Measurements from ENCODE around the gene IP6K3.

Gene IP6K3

DNA sequence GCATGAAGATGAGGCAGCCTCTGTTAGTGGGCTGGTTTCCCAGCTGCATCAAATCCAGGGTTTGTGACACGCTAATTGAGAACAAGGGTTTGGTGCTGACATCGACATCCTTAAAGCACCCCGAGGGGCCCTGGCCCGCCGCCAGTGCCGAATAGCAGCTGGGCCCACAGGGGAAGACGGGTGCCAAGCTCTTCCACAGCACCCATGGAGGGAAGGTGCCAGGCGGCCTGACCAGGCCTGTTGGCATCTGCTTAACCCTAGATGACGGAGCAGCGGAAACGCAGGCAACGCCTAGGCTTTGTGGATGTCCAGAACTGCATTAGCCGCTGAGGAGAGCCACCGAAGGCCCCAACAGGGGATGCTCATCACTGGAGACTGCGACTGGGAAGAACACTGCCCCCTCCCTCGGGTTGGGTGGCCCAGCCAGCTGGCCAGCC lies 51.2 kb downstream of the IP6K3 start:
- DNase-seq (no peak), ATAC-seq (no peak)
- no peak overlapping the region for H3K4me3 Mint-ChIP-seq
- H3K36me3 Mint-ChIP-seq (ENCODE audit: low read depth) = peaks cover 52% of the 10 kb centered on the region
- H3K4me1 Mint-ChIP-seq = peaks cover 82% of the 10 kb centered on the region
- peak overlapping the region; percentile 92 for H3K27ac Mint-ChIP-seq
- no peaks in the 10 kb centered on the region for H3K27me3 Mint-ChIP-seq
- no peaks in the 10 kb centered on the region for H3K9me3 Mint-ChIP-seq

DNA sequence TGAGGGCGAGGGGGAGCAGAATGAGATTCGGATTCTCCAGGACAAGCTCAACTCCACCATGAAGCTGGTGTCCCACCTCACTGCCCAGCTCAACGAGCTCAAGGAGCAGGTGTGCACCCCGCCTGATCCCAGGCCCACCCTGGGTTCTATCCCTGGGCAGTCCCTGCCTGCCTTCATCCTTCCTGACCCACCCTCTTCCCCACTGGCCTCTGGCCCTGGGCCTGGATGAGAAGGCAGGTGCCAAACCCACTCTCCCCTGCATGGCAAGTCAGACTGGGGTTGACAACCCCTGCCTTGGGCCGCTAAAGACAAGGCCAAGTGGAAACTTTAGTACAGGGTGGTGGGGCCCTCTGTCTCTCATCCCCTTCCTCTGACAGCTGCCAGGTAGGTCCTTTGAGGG lies 51.7 kb downstream of the IP6K3 start:
- ATAC-seq (peak; percentile 3), DNase-seq (no peak)
- H3K4me1 Mint-ChIP-seq = peaks cover 77% of the 10 kb centered on the region
- H3K4me3 Mint-ChIP-seq = peak overlapping the region; percentile 56
- no peaks in the 10 kb centered on the region for H3K27me3 Mint-ChIP-seq
- peaks cover 48% of the 10 kb centered on the region for H3K36me3 Mint-ChIP-seq (ENCODE audit: low read depth)
- peak overlapping the region; percentile 92 for H3K27ac Mint-ChIP-seq
- H3K9me3 Mint-ChIP-seq = no peaks in the 10 kb centered on the region

- Mint-ChIP-seq H3K27me3 (no peaks in the 10 kb centered on the region), H3K9me3 (no peaks in the 10 kb centered on the region), H3K27ac (peak overlapping the region; percentile 92), H3K4me3 (peak overlapping the region; percentile 56), H3K36me3 (ENCODE audit: low read depth) (peaks cover 48% of the 10 kb centered on the region), H3K4me1 (peaks cover 76% of the 10 kb centered on the region)
- ATAC-seq (peak; percentile 84), DNase-seq (peak; percentile 71)
These were observed 52.2 kb downstream of the IP6K3 start for GRCh38 chr6:33694401-33694931.

DNA sequence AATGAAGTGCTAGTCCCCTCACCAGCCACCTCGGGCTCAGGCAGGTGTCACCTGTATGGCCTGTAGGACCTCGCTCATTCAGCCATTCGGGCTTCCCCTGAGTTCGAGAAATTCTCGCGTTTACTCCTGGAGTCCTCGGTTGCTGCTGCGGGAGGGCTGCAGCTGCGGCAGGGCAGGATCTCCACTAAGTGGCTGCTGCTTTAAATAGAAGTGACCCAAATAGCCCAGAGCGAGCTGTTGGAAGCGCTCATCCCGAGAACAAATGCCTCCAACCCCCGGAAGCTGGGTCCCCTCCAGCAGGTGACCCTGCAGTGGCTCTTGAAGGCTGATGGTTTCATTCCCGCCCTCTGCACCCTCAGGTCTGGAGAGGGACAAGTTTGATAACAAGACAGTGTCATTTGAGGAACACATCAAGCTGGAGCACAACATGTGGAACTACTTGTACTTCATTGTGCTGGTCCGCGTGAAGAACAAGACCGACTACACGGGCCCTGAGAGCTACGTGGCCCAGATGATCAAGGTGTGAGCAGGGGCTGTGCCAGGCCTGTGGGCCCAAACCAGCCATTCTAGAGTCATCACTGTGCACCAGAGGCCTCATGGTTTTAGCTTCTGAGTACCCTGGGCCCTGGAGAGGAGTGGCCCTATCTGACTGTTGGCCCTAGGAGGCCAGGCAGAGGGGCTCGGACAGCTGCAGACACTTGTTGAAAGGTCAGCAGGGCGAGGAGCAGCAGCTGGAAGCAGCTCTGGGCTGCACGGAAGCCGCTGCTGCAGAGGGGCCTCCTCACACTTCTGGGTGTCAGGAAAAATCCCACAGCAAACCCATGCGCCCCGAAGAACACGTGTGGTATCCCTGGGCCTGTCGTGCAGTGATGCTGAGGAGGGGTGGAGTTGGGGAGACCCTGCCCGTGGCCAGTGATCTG lies 53.3 kb downstream of the IP6K3 start:
- no peaks in the 10 kb centered on the region for H3K9me3 Mint-ChIP-seq
- H3K27me3 Mint-ChIP-seq = no peaks in the 10 kb centered on the region
- peak overlapping the region; percentile 92 for H3K27ac Mint-ChIP-seq
- peak overlapping the region; percentile 56 for H3K4me3 Mint-ChIP-seq
- DNase-seq (no peak), ATAC-seq (no peak)
- peaks cover 70% of the 10 kb centered on the region for H3K4me1 Mint-ChIP-seq
- peaks cover 50% of the 10 kb centered on the region for H3K36me3 Mint-ChIP-seq (ENCODE audit: low read depth)

GRCh38 chr6:33692760-33693158 lies 53.9 kb downstream of the IP6K3 start:
- Mint-ChIP-seq H3K27me3 (no peaks in the 10 kb centered on the region), H3K4me3 (peak overlapping the region; percentile 27), H3K36me3 (ENCODE audit: low read depth) (peaks cover 47% of the 10 kb centered on the region), H3K4me1 (peaks cover 68% of the 10 kb centered on the region), H3K27ac (peak overlapping the region; percentile 82), H3K9me3 (no peaks in the 10 kb centered on the region)
- peak; percentile 67 for ATAC-seq
- DNase-seq = peak; percentile 67

- H3K27ac Mint-ChIP-seq = peak overlapping the region; percentile 82
- no peak for DNase-seq
- H3K4me1 Mint-ChIP-seq = peaks cover 63% of the 10 kb centered on the region
- no peaks in the 10 kb centered on the region for H3K9me3 Mint-ChIP-seq
- H3K27me3 Mint-ChIP-seq = no peaks in the 10 kb centered on the region
- H3K36me3 Mint-ChIP-seq (ENCODE audit: low read depth) = peaks cover 43% of the 10 kb centered on the region
- H3K4me3 Mint-ChIP-seq = peak overlapping the region; percentile 27
- ATAC-seq = no peak
These were observed 54.5 kb downstream of the IP6K3 start for GRCh38 chr6:33692078-33692759.

- no peaks in the 10 kb centered on the region for H3K27me3 Mint-ChIP-seq
- ATAC-seq = no peak
- H3K4me1 Mint-ChIP-seq = peaks cover 56% of the 10 kb centered on the region
- no peak overlapping the region for H3K4me3 Mint-ChIP-seq
- H3K27ac Mint-ChIP-seq = no peak overlapping the region
- H3K36me3 Mint-ChIP-seq (ENCODE audit: low read depth) = peaks cover 44% of the 10 kb centered on the region
- no peaks in the 10 kb centered on the region for H3K9me3 Mint-ChIP-seq
- DNase-seq = no peak
These were observed 55.1 kb downstream of the IP6K3 start for GRCh38 chr6:33691456-33692077.

- DNase-seq (no peak), ATAC-seq (no peak)
- peaks cover 48% of the 10 kb centered on the region for H3K4me1 Mint-ChIP-seq
- H3K36me3 Mint-ChIP-seq (ENCODE audit: low read depth) = peaks cover 43% of the 10 kb centered on the region
- no peak overlapping the region for H3K27ac Mint-ChIP-seq
- no peaks in the 10 kb centered on the region for H3K27me3 Mint-ChIP-seq
- H3K9me3 Mint-ChIP-seq = no peaks in the 10 kb centered on the region
- H3K4me3 Mint-ChIP-seq = no peak overlapping the region
These were observed 55.9 kb downstream of the IP6K3 start for GRCh38 chr6:33690766-33691165.

GRCh38 chr6:33689879-33690278 lies 56.8 kb downstream of the IP6K3 start:
- H3K27ac Mint-ChIP-seq = no peak overlapping the region
- peaks cover 39% of the 10 kb centered on the region for H3K4me1 Mint-ChIP-seq
- no peak overlapping the region for H3K4me3 Mint-ChIP-seq
- DNase-seq (no peak), ATAC-seq (no peak)
- no peaks in the 10 kb centered on the region for H3K27me3 Mint-ChIP-seq
- peaks cover 44% of the 10 kb centered on the region for H3K36me3 Mint-ChIP-seq (ENCODE audit: low read depth)
- H3K9me3 Mint-ChIP-seq = no peaks in the 10 kb centered on the region

DNA sequence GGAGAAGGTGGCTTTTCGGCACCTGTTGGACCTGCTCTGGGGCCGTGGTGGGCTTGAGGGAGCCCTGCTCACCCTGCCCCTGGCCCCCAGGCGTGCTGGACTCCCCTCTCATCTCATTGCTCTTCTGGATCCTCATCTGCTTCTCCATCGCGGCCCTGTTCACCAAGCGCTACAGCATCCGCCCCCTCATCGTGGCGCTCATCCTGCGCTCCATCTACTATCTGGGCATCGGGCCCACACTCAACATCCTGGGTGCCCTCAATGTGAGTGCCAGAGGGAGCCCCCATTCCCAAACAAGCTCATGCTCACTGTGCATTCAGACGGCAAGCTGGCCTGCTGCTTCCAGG lies 57.6 kb downstream of the IP6K3 start:
- Mint-ChIP-seq H3K36me3 (ENCODE audit: low read depth) (peaks cover 43% of the 10 kb centered on the region), H3K9me3 (no peaks in the 10 kb centered on the region), H3K27me3 (no peaks in the 10 kb centered on the region), H3K4me3 (no peak overlapping the region), H3K27ac (peak overlapping the region; percentile 2), H3K4me1 (peaks cover 32% of the 10 kb centered on the region)
- ATAC-seq (no peak), DNase-seq (no peak)

DNA sequence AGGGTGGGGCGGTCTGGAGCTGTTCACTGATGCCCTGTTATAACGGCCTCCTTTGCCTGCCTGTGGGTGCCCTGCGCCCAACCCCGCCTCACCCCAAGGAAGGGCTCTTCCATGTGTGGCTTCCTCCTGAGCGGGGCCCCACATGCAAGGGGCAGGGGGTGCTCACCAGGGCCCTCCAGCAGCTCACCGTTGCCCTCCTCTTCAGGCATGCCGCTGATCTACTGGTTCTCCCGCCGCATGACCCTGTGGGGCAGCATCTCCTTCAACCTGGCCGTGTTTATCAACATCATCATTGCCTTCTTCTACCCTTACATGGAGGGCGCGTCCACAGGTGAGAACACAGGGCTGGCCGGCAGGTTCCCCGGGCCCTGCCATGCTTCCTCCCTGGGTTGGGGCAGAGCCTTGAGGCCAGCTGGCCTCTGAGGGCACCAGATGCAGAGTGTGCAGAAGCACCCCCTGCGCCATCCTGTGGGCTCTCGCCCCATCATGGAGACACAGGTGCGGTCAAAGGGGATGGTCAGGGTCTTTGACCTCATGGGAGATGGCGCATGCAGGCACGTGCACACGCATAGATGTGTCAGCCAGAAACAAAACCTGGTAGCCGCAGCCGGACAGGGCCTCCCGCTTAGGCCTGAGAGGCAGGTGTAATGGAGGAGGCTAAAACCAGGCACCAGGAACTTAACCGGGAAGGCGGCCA lies 58.1 kb downstream of the IP6K3 start:
- Mint-ChIP-seq H3K4me3 (no peak overlapping the region), H3K27ac (no peak overlapping the region), H3K4me1 (peaks cover 28% of the 10 kb centered on the region), H3K9me3 (no peaks in the 10 kb centered on the region), H3K27me3 (no peaks in the 10 kb centered on the region), H3K36me3 (ENCODE audit: low read depth) (peaks cover 43% of the 10 kb centered on the region)
- ATAC-seq = no peak
- no peak for DNase-seq

DNA sequence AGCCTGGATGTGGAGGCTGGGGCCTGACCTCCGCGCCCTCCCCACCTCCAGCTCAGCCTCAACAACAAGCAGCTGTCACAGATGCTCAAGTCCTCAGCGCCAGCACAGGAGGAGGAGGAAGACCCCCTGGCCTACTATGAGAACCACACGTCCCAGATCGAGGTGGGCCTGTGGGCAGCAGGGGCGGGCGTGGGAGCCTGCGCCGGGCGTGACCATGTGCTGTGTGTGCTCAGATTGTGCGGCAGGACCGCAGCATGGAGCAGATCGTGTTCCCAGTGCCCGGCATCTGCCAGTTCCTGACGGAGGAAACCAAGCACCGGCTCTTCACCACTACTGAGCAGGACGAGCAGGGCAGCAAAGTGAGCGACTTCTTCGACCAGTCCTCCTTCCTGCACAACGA lies 58.7 kb downstream of the IP6K3 start:
- H3K36me3 Mint-ChIP-seq (ENCODE audit: low read depth) = peaks cover 40% of the 10 kb centered on the region

DNA sequence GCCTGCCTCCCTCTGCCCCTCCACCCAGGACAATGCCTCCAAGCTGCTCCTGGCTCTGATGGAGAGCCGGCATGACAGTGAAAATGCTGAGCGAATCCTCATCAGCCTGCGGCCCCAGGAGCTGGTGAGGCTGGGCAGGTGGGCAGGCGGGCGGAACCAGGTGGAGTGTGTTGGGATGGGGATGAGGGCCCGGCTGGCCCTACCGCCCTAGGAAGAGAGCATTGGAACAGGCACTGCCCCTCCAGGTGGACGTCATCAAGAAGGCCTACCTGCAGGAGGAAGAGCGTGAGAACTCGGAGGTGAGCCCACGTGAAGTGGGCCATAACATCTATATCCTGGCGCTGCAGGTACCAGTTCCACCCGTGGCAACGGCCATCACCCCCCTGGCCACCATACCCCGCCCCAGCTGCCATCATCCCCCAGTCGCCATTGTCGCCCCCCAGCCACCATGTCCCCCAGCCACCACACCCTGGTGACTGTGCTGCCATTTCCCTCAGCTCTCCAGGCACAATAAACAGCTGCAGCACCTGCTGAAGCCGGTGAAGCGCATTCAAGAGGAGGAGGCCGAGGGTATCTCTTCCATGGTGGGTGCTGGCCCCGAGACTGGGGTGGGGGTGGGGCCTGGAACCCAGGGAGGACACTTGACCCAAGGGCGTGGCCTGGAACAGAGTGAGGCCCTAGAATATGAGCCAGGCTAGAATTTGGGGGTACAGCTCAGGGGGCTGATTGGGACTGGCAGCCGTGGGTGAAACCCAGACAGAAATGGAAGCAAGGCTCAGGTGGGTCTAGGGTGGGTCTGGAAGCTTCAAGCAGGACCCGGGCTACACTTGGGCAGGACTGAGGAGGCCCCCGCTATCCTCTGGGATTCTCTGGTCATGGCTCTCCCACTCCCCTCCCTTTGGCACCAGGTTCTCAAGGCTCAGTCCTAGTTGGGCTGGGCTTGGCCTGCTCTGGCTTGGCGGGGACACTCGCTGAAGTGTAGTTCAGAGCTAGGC lies 59.4 kb downstream of the IP6K3 start:
- no peaks in the 10 kb centered on the region for H3K9me3 Mint-ChIP-seq
- no peak overlapping the region for H3K27ac Mint-ChIP-seq
- no peaks in the 10 kb centered on the region for H3K27me3 Mint-ChIP-seq
- no peak overlapping the region for H3K4me3 Mint-ChIP-seq
- no peak for ATAC-seq
- DNase-seq = no peak
- peaks cover 26% of the 10 kb centered on the region for H3K4me1 Mint-ChIP-seq
- H3K36me3 Mint-ChIP-seq (ENCODE audit: low read depth) = peaks cover 35% of the 10 kb centered on the region

More for the DNA sequence above, 58.7 kb downstream of the IP6K3 start:
- H3K9me3 Mint-ChIP-seq = no peaks in the 10 kb centered on the region
- H3K27me3 Mint-ChIP-seq = no peaks in the 10 kb centered on the region
- ATAC-seq (no peak), DNase-seq (no peak)
- no peak overlapping the region for H3K27ac Mint-ChIP-seq
- H3K4me3 Mint-ChIP-seq = no peak overlapping the region
- peaks cover 28% of the 10 kb centered on the region for H3K4me1 Mint-ChIP-seq
